Left lung (tissue), 10 donors: ENCODE measurements around the gene KRTAP4-16. TPM values are rescaled to one million over a fixed set of nuclear protein-coding genes. Genes with fewer than 3 reads are reported as not detected.
"Not testable (repeated sequence)": the region's sequence is repeated elsewhere in the genome, so short reads cannot be mapped to it uniquely, and the experiment has no call there.

Experiments
- ATAC-seq: fragments of 200-7000 bp; cut with Tn5 transposase; one replicate; pipeline ENCODE4 v1.9.1; 2020; ENCODE audit warnings: moderate library complexity
- DNase-seq, 4 donors: peaks; one replicate each; pipeline ENCODE4 v3.0.0-alpha.2; 2013 to 2020
- H3K27ac ChIP-seq, 2 donors: fragments of 200-600 bp; sonication (generic) in 1 of 2; one replicate each; pipeline versions ENCODE4 v1.5.0 to v1.8.0; 2020 to 2021
- H3K27me3 ChIP-seq, 2 donors: fragments of 200-600 bp; sonication (generic) in 1 of 2; one replicate each; pipeline versions ENCODE4 v1.5.0 to v1.8.0; 2020 to 2021
- H3K36me3 ChIP-seq, 2 donors: fragments of 200-600 bp; sonication (generic) in 1 of 2; one replicate each; pipeline versions ENCODE4 v1.5.0 to v1.8.0; 2020 to 2021
- H3K4me1 ChIP-seq, 2 donors: fragments of 200-600 bp; one replicate each; pipeline ENCODE4 v1.8.0; 2021
- H3K4me3 ChIP-seq, 2 donors: fragments of 200-600 bp; sonication (generic) in 1 of 2; one replicate each; pipeline versions ENCODE4 v1.5.0 to v1.8.0; 2020 to 2021; ENCODE audit warnings: mild to moderate bottlenecking in 1 of 2
- H3K9me3 ChIP-seq, 2 donors: fragments of 200-600 bp; sonication (generic) in 1 of 2; one replicate each; pipeline versions ENCODE4 v1.5.0 to v1.8.0; 2020 to 2021
- CTCF ChIP-seq, 2 donors: fragments of 200-600 bp; sonication (generic) in 1 of 2; IDR thresholded peaks; one replicate each; pipeline versions ENCODE4 v1.5.0 to v1.8.0; 2021; ENCODE audit warnings: antibody characterized with exemption in 2 of 2
- intact Hi-C, 2 donors: fragments of 100-400 bp; cut with DNase I; formaldehyde crosslinking; loops; one replicate each; pipeline versions ENCODE4 v1.11.2 to v1.14.2; 2022
- polyA plus RNA-seq, 6 donors: library from polyadenylated mRNA; unstranded; fragments of 120-200 nt; gene quantifications; one replicate each; pipeline ENCODE4 v1.2.1, GENCODE V29; 2013; ENCODE audit not compliant: insufficient read length in 6 of 6
- total RNA-seq, 2 donors: library from RNA; stranded (reverse); fragmentation: NEBNext Ultra II Directional; extraction: Animal tissue kit (Norgen Biotek cat#: 25700); gene quantifications; one replicate each; pipeline ENCODE4 v1.2.1, GENCODE V29; 2021
- donor health status: DM: no; HTN: yes; CAD: no.
- donor health status: DM: no; HTN: no; CAD: no.

KRTAP4-16 gene
- total and polyA plus RNA-seq, 8 donors = not detected

DNA sequence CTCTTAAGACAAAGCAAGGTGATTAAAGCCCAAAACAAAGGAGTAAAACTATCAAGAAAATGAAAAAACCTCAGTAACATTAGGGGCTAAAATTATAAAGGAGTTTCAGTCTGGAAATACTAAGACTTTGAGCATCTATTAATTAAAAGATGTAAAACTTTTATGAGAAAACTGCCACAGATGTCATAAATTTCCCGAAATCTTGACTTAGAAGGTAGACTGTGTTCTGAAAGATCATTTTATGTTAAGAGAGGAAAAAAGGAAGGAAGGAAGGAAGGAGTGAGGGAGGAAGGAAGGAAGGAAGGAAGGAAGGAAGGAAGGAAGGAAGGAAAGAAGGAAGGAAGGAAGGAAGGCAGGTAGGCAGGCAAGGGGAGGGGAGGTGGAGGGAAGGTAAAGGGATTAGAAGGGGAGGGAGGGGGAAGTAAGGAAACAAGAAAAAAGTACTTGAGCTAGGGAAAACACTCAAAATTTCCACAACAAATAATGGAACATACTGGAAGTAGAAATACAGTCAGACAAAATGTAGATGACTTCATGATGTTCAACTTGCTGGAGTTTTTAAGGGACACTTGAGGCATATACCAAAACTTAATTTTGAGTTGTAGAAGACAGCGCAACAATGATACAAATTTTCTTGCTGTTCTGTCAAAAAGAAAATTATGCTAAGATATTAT, 45.7 kb upstream of the KRTAP4-16 start:
- Histone ChIP-seq H3K9me3 (peaks cover 0 to 13% of the 10 kb centered on the region in 2 donors), H3K4me1 (no peaks in the 10 kb centered on the region), H3K4me3 (no peak overlapping the region), H3K36me3 (no peaks in the 10 kb centered on the region), H3K27me3 (peaks cover 0 to 5% of the 10 kb centered on the region in 2 donors), H3K27ac (no peak overlapping the region)
- TF ChIP-seq CTCF (IDR thresholded peaks at IDR 0.05) = no peak
- DNase-seq = no peak
- intact Hi-C loops = no loop called here
- ATAC-seq = no peak

- Histone ChIP-seq H3K9me3 (peaks cover 0 to 17% of the 10 kb centered on the region in 2 donors), H3K4me1 (no peaks in the 10 kb centered on the region), H3K27me3 (peaks cover 0 to 5% of the 10 kb centered on the region in 2 donors), H3K4me3 (no peak overlapping the region), H3K36me3 (no peaks in the 10 kb centered on the region), H3K27ac (no peak overlapping the region)
- ATAC-seq (no peak), DNase-seq (no peak)
- no peak for TF ChIP-seq CTCF (IDR thresholded peaks at IDR 0.05)
- intact Hi-C loops = no loop called here
Measured at GRCh38 chr17:41145261-41145660, 43.3 kb upstream of the KRTAP4-16 start.

GRCh38 chr17:41144846-41145245, 42.8 kb upstream of the KRTAP4-16 start:
- H3K4me3 ChIP-seq = no peak overlapping the region
- no peak overlapping the region for H3K27ac ChIP-seq
- intact Hi-C loops = no loop called here
- no peaks in the 10 kb centered on the region for H3K36me3 ChIP-seq
- TF ChIP-seq CTCF (IDR thresholded peaks at IDR 0.05) = no peak
- H3K27me3 ChIP-seq = peaks cover 0 to 5% of the 10 kb centered on the region in 2 donors
- ATAC-seq (no peak), DNase-seq (no peak)
- H3K4me1 ChIP-seq = no peaks in the 10 kb centered on the region
- H3K9me3 ChIP-seq = peaks cover 0 to 20% of the 10 kb centered on the region in 2 donors

- intact Hi-C loops = no loop called here
- Histone ChIP-seq H3K4me3 (no peak overlapping the region), H3K9me3 (peaks cover 0 to 23% of the 10 kb centered on the region in 2 donors), H3K36me3 (no peaks in the 10 kb centered on the region), H3K27me3 (no peaks in the 10 kb centered on the region), H3K27ac (no peak overlapping the region), H3K4me1 (no peaks in the 10 kb centered on the region)
- no peak for ATAC-seq
- DNase-seq = no peak
- TF ChIP-seq CTCF (IDR thresholded peaks at IDR 0.05) = no peak
Measured at GRCh38 chr17:41141361-41141760, 39.4 kb upstream of the KRTAP4-16 start.

DNA sequence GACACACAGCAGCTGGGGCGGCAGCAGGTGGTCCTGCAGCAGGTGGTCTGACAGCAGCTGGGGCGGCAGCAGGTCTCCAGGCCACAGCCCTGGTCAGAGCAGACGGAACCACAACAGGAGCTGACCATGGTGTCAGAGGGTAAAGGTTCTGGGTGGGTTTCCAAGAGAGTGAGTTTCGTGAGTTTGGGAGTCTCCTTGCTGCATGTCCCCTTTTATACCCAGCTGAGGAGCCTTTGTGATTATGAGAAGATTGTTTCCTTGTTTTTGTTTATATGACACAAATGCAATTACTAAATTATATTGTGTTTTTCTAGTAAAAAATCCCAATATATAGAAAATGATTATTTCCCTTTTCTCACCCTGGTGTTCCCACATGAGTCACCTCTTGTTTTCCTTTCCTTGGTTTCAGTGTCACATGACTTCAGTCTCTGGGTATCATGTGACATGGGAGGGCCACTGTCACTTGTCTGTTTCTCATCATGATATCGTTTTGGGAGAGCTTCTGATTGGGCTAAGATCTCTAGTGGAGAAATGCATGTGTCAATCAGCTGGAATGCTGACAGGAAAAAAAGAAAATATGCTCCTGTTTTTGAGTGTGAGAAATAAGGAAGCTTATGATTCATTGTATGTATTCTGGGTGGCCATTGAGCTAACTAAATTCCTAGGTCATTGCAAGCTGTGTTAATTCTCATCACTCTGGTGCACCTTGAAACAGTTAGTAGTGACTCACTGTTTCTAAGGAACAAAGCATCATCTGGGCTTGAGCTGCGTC, 38.5 kb upstream of the KRTAP4-16 start, which contains the start of gene KRTAP4-6:
Gene KRTAP4-6 (minus strand): TSS at position 185 of the 772 bp plus-strand sequence. CDS start 57 bp downstream, at position 128.
- peaks cover 0 to 23% of the 10 kb centered on the region in 2 donors for H3K9me3 ChIP-seq
- no peaks in the 10 kb centered on the region for H3K27me3 ChIP-seq
- TF ChIP-seq CTCF (IDR thresholded peaks at IDR 0.05) = no peak
- H3K27ac ChIP-seq = no peak within 1 kb of the TSS
- H3K4me1 ChIP-seq = no peaks in the 10 kb centered on the region
- no peak for ATAC-seq
- DNase-seq = no peak
- intact Hi-C loops = no loop called here
- no peaks in the 10 kb centered on the region for H3K36me3 ChIP-seq
- H3K4me3 ChIP-seq = no peak within 1 kb of the TSS

- intact Hi-C loops, H3K27ac ChIP-seq, ATAC-seq: not testable (repeated sequence)
Measured at GRCh38 chr17:41139865-41140264, 37.9 kb upstream of the KRTAP4-16 start.

More at GRCh38 chr17:41139865-41140264, 37.9 kb upstream of the KRTAP4-16 start:
- peak in 1 of 4 donors; percentile 70 for DNase-seq
- H3K9me3 ChIP-seq = peaks cover 0 to 23% of the 10 kb centered on the region in 2 donors
- H3K4me1 ChIP-seq, H3K4me3 ChIP-seq, H3K27me3 ChIP-seq, H3K36me3 ChIP-seq: not testable (repeated sequence)
